Measurements from ENCODE around the gene NHEJ1. TPM values are rescaled to one million over a fixed set of nuclear protein-coding genes. Genes with fewer than 3 reads are reported as not detected.

NHEJ1 gene
- total RNA-seq, 2 experiments from 2014 or later: 14.4 to 19.4 TPM

DNA sequence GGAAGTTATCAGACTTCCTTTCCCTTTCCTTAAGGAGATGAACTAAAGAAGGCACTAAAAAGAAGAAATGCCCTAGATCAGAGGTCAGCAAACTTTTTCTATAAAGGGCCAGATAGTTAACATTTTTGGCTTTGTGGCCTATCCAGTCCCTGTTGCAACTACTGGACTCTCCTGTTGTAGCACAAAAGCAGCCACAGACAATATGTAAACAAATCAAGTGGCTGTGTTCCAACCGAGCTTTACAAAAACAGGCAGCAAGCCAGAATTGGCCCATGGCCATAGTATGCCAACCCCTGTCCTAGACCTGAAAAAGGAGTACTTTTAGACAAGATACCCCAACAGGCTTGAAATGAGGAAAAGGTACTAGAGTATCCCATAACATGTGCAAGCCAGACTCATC, 10.9 kb downstream of the NHEJ1 start:
- peaks cover 15% of the 10 kb centered on the region for H3K36me3 Mint-ChIP-seq
- H3K4me3 Mint-ChIP-seq: no peak overlapping the region
- no peak overlapping the region for H3K27ac Mint-ChIP-seq
- H3K27me3 Mint-ChIP-seq: no peaks in the 10 kb centered on the region
- ATAC-seq: no peak
- no peaks in the 10 kb centered on the region for H3K9me3 Mint-ChIP-seq (ENCODE audit: low read depth)
- no peaks in the 10 kb centered on the region for H3K4me1 Mint-ChIP-seq
- CTCF ChIA-PET: interaction anchor here (2.3 to 2.6 kb wide), 3 partner anchors 91 to 145 kb away, joined by 7 to 12 read pairs (median 8); no protein-coding TSS in a partner anchor
- DNase-seq: no peak

DNA sequence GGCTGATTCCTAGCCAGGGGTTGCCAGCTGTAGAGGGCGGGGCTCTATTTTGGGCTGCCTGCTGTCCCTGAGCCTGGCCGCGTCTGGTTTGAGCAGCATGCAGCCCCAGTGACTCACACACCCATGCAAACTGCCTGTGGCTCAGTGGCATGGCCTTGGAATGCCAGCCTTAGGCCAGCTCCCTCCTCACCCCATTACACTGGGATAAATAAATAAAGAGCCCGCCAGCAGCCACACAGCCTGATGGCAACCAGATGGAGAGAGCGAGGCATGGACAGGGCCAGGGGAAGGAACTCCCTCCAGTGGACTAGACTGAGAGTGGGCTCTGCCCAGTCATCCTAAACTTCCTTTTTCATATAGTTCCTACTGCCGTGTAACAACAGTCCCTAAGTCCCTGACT, 18.3 kb downstream of the NHEJ1 start:
- no peaks in the 10 kb centered on the region for H3K9me3 Mint-ChIP-seq (ENCODE audit: low read depth)
- H3K4me1 Mint-ChIP-seq: no peaks in the 10 kb centered on the region
- ATAC-seq (no peak), DNase-seq (no peak)
- no peak overlapping the region for H3K27ac Mint-ChIP-seq
- no peaks in the 10 kb centered on the region for H3K27me3 Mint-ChIP-seq
- CTCF ChIA-PET: interaction anchor here (0.7 to 1.5 kb wide), 4 partner anchors 12 to 552 kb away, joined by 3 to 5 read pairs (median 4); no protein-coding TSS in a partner anchor
- peaks cover 30% of the 10 kb centered on the region for H3K36me3 Mint-ChIP-seq
- H3K4me3 Mint-ChIP-seq: no peak overlapping the region

DNA sequence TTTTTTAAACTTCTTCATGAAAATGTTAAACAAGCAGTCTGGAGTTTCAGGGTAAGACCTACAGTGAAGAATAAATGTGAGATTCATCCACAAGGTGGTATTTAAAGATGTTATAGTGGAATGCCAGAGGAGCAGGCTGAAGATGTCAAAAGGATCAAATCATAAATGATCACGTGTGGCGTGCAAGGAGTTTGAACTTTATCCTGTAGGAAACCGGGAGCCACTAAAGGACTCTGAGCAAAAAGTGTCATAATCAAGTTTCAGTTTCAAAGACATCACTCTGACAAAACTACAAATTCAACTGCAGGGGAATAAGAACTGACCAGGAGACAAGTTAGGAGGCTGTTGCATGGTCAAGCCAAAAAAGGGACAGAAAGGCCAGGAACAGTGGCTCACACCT, 19.9 kb downstream of the NHEJ1 start:
- no peak for DNase-seq
- Mint-ChIP-seq H3K27ac (no peak overlapping the region), H3K4me1 (no peaks in the 10 kb centered on the region), H3K27me3 (no peaks in the 10 kb centered on the region), H3K36me3 (peaks cover 22% of the 10 kb centered on the region), H3K4me3 (no peak overlapping the region), H3K9me3 (ENCODE audit: low read depth) (no peaks in the 10 kb centered on the region)
- CTCF ChIA-PET: no interaction called here
- ATAC-seq: no peak

DNA sequence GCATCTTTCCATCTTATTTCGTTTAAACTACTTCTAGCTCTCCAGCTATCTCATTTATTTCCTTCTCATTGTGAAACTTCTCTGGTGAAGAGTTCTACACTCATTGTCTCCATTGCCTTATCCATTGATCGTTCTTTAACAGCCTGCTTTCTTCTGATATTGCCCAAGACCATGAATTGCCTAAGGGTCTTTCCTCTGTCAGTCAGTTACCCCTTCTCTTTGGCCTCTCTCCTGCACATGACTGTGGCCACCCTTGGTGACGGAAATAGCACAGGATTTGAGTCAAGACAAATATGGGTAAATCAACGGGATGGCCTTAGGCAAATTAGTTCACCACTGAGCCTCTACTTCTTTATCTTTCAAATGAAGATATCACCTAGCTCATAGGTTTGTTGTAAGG, 26.6 kb downstream of the NHEJ1 start:
- H3K36me3 Mint-ChIP-seq: peaks cover 4% of the 10 kb centered on the region
- ATAC-seq (no peak), DNase-seq (no peak)
- no peak overlapping the region for H3K27ac Mint-ChIP-seq
- no peak overlapping the region for H3K4me3 Mint-ChIP-seq
- H3K27me3 Mint-ChIP-seq: no peaks in the 10 kb centered on the region
- CTCF ChIA-PET: interaction anchor here (0.9 to 2.8 kb wide), 3 partner anchors 11 to 19 kb away, joined by 4 to 10 read pairs (median 5); no protein-coding TSS in a partner anchor
- no peaks in the 10 kb centered on the region for H3K9me3 Mint-ChIP-seq (ENCODE audit: low read depth)
- peaks cover 6% of the 10 kb centered on the region for H3K4me1 Mint-ChIP-seq

DNA sequence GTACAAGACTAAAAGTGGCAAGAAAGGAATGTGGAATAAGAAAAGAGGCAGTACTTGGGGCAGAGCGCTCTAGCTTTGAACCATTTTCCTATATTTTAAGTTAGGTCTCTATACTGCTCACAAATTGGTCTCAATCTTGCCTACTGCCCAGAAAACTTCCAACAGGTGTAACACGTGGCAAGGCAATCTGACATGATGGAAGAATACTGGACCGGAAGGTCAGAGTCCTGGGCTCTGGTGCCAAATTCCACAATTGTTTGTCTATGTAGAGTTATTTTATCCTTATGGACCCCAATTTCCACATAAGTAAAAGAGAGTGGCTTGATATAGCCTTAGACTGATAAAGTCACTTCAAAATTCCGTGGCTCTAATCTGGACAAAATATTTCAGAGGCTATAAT, 28.9 kb downstream of the NHEJ1 start:
- no peaks in the 10 kb centered on the region for H3K36me3 Mint-ChIP-seq
- ATAC-seq (no peak), DNase-seq (no peak)
- CTCF ChIA-PET: interaction anchor here (0.6 to 2.8 kb wide), 7 partner anchors 10 to 168 kb away, joined by 3 to 10 read pairs (median 4); no protein-coding TSS in a partner anchor
- no peak overlapping the region for H3K4me3 Mint-ChIP-seq
- H3K27me3 Mint-ChIP-seq: no peaks in the 10 kb centered on the region
- H3K9me3 Mint-ChIP-seq (ENCODE audit: low read depth): no peaks in the 10 kb centered on the region
- H3K27ac Mint-ChIP-seq: no peak overlapping the region
- H3K4me1 Mint-ChIP-seq: peaks cover 6% of the 10 kb centered on the region

DNA sequence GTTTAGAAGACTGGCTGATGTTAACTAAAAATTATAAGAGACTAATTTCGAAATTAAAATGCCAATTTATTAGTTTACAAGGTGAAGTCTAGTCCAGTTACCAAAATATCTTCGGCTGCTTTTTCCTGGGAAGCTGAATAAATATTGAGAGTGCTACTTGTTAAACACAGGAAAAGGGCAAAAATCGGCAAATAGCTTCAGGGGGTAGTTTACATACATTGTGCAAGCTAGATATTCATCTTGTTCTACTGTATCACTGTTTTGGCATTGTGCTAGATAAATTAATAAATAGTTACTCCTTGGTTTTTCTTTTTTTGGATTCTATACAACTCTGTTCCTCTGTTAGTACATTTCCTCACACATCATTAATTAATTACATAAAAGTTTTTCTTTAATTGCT, 29.3 kb downstream of the NHEJ1 start:
- no peaks in the 10 kb centered on the region for H3K9me3 Mint-ChIP-seq (ENCODE audit: low read depth)
- no peak overlapping the region for H3K27ac Mint-ChIP-seq
- peaks cover 6% of the 10 kb centered on the region for H3K4me1 Mint-ChIP-seq
- ATAC-seq (no peak), DNase-seq (no peak)
- H3K4me3 Mint-ChIP-seq: no peak overlapping the region
- CTCF ChIA-PET: interaction anchor here (0.8 to 2.8 kb wide), 6 partner anchors 10 to 168 kb away, joined by 3 to 10 read pairs (median 4); no protein-coding TSS in a partner anchor
- no peaks in the 10 kb centered on the region for H3K27me3 Mint-ChIP-seq
- no peaks in the 10 kb centered on the region for H3K36me3 Mint-ChIP-seq

DNA sequence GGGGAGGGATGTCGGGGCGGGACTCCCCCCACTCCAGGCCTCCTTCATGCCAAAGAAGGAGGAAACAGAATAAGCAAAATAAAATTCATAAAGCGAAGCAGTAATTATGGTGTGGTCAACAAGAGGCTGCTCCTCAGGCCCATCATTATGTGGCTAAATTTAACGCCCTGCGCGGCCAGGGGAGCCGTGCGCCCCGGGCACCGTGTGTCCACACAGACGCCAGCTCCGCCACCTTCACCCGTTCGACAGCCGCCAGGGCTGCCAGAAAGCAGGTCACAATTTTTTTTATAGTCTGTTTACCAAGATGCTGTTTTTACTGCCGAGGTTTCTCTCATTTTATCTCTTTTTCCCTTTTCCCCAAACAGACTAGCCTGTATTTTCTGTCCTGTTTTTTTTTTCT, 31.0 kb downstream of the NHEJ1 start:
- Mint-ChIP-seq H3K4me1 (peaks cover 10% of the 10 kb centered on the region), H3K4me3 (no peak overlapping the region), H3K27me3 (no peaks in the 10 kb centered on the region), H3K27ac (no peak overlapping the region), H3K9me3 (ENCODE audit: low read depth) (no peaks in the 10 kb centered on the region), H3K36me3 (no peaks in the 10 kb centered on the region)
- DNase-seq (no peak), ATAC-seq (no peak)
- CTCF ChIA-PET: interaction anchor here (1.2 to 1.3 kb wide), 2 partner anchors 9 to 42 kb away, joined by 3 to 4 read pairs; no protein-coding TSS in a partner anchor

DNA sequence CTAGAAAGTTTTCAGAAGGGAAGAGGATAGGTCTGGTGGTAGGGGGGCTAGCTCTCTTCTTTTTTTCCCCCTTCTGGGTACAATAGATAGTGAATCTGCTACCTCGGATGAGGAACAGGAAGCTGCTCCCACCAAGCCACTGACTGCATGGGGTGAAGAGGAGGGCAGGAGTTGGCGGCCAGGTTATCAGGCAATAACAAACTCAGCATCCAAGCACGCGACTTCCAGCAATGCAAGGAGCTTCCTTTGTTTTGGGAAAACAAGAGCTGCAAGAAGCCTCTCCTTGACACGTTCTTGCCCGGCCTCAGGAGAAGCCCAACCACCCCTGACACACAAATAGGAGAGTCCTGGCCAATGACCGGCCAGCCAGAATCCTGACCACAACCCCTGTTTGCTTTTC, 32.2 kb downstream of the NHEJ1 start:
- ATAC-seq: no peak

DNA sequence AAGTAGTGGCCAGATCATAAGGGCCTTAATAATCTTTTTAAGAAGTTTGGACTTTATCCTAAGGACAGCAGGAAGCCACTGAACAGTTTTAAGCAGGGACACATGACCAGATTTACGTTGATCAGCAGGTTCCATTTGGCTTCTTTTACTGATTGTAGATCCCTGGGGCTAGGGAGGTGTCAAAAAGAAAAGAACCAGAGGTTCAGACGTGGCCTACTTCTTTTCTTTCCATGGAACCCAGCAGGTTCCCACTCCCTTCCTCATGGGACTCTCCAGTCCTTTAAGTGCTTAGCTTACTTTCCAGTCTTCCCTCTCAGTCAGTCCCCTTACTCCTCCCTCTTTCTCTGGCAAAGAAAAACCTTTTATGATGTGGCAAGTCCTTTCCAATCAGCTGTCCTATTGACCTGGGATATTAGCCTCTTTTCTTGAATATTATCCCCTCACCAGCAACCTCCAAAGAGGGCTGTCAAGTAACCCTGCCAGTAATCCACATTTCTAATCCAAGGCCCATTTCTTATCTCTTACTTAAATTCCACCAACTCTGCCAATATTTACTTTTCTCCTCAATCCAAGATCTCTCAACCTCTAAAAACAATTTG, 33.5 kb downstream of the NHEJ1 start:
- Mint-ChIP-seq H3K27me3 (no peaks in the 10 kb centered on the region), H3K36me3 (no peaks in the 10 kb centered on the region), H3K4me3 (no peak overlapping the region), H3K9me3 (ENCODE audit: low read depth) (no peaks in the 10 kb centered on the region), H3K27ac (no peak overlapping the region), H3K4me1 (peaks cover 12% of the 10 kb centered on the region)
- CTCF ChIA-PET: interaction anchor here (1.6 kb wide), 1 partner anchor 8 kb away, joined by 6 read pairs; no protein-coding TSS in a partner anchor
- DNase-seq (no peak), ATAC-seq (no peak)

More for the DNA sequence above, 32.2 kb downstream of the NHEJ1 start:
- H3K27ac Mint-ChIP-seq: no peak overlapping the region
- no peak for DNase-seq
- no peaks in the 10 kb centered on the region for H3K36me3 Mint-ChIP-seq
- H3K27me3 Mint-ChIP-seq: no peaks in the 10 kb centered on the region
- no peak overlapping the region for H3K4me3 Mint-ChIP-seq
- CTCF ChIA-PET: interaction anchor here (0.8 to 1.6 kb wide), 3 partner anchors 9 to 99 kb away, joined by 3 to 6 read pairs (median 3); no protein-coding TSS in a partner anchor
- H3K9me3 Mint-ChIP-seq (ENCODE audit: low read depth): no peaks in the 10 kb centered on the region
- H3K4me1 Mint-ChIP-seq: peaks cover 13% of the 10 kb centered on the region

DNA sequence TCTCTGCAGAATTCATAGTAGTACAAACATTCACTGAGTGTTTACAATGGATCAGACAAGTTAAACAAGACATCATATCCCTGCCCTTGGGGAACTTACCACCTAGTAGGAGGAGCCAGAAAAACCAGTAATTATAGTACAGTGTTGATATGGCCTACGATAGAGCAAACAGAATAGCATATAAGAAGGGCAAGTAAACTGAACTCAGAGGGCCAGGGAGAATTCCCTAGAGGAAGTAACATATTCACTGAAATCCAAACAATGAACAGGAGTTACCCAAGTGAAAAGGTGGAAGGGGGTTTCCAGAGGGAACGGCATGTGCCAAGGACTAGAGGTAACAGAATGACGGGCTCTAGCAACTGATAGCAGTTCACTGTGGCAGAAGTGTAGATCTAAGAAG, 34.1 kb downstream of the NHEJ1 start:
- Mint-ChIP-seq H3K9me3 (ENCODE audit: low read depth) (no peaks in the 10 kb centered on the region), H3K4me1 (peaks cover 12% of the 10 kb centered on the region), H3K27me3 (no peaks in the 10 kb centered on the region), H3K4me3 (no peak overlapping the region), H3K27ac (no peak overlapping the region), H3K36me3 (no peaks in the 10 kb centered on the region)
- DNase-seq (no peak), ATAC-seq (no peak)
- CTCF ChIA-PET: no interaction called here

DNA sequence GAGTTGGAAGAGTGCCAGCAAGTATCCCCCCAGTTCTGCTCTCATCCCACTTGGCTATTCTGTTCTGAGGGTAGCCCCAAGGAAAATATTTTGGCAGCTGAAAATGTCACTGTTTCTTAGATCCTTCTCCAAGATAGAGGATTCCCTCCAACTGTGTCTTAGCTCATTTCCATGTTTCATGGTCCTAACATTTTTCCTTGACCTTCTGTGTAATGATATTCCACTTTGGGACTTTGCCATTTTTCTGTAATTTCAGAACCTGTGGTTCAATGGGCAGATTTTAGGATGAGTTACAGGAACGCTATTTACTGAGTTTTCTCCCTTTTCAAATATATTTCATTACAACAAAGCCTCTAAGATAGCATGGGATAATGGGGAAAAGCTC, 34.7 kb downstream of the NHEJ1 start:
- ATAC-seq (no peak), DNase-seq (no peak)
- Mint-ChIP-seq H3K4me1 (peaks cover 12% of the 10 kb centered on the region), H3K27me3 (no peaks in the 10 kb centered on the region), H3K36me3 (no peaks in the 10 kb centered on the region), H3K27ac (no peak overlapping the region), H3K9me3 (ENCODE audit: low read depth) (no peaks in the 10 kb centered on the region), H3K4me3 (no peak overlapping the region)
- CTCF ChIA-PET: interaction anchor here (1.0 to 7.7 kb wide), 4 partner anchors 22 to 98 kb away, joined by 3 to 69 read pairs (median 4); no protein-coding TSS in a partner anchor

DNA sequence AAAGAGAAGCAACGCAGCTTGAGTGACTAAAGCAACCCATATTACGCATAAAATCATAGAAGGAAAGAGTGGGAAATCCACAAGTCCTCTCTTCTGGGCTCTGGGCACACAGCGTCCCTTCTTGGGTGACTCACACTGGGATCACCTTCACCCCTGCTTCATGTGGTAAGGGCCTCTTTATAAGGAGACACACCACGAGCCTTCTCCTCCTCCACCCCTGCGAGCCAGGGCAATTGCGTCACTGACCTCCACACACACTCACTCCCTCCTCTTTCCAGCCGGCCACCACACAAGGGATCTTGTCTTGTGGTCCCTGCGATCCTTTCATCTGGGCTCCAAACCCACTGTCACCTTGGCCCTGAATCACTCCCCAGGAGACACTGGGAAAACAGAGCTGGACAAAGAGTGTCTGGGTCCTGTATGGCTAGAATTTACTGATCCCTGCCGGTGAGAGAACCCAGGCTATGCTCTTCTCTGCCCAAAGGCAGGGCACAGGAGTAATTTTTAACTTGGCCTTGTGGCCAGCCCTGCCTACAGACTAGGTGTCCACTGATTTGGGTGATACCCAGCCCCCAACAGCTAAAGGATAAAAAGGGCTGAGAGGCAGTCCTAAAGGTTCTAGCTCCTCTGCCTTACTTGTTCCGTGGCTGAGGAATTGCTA, 35.3 kb downstream of the NHEJ1 start:
- no peak for DNase-seq
- Mint-ChIP-seq H3K36me3 (no peaks in the 10 kb centered on the region), H3K4me1 (peaks cover 12% of the 10 kb centered on the region), H3K27me3 (no peaks in the 10 kb centered on the region), H3K4me3 (no peak overlapping the region), H3K9me3 (ENCODE audit: low read depth) (no peaks in the 10 kb centered on the region), H3K27ac (no peak overlapping the region)
- ATAC-seq: no peak
- CTCF ChIA-PET: interaction anchor here (1.0 to 10.6 kb wide), 6 partner anchors 21 to 98 kb away, joined by 3 to 141 read pairs (median 6); partner anchors contain the start of gene IHH

DNA sequence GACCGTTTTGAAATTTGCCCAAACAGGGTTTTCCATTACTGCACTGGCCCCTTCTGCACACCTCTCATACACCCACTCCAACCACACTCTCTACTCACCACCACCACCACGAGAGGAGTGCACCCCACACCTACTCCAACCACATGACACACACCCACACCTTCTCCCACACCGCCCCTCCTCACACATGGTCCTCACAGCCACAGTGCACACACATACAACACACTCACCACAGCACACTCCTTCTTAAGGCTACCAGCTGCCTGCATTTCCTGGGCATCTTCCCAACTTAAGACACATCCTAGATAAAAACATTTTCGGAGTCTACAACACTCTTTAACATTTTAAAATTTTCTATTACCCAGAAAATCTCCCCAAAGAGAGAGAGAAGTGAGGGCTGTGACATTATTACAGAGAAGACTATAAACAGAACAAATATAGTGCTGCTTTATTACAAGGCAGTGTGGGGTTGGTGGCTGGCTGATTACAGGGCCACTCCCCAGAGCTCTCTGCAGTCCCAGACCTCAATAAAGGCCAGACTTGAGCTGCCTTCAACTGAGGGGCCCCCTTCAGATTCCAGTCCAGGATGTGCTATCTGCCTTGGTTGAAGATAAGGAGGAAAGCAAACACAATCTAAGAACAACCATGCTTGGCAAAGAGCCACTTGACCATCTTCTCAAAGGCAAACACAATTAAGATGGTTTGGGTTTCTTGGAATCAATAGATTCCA, 36.1 kb downstream of the NHEJ1 start:
- no peak overlapping the region for H3K4me3 Mint-ChIP-seq
- peak; percentile 47 for ATAC-seq
- no peak for DNase-seq
- no peaks in the 10 kb centered on the region for H3K36me3 Mint-ChIP-seq
- H3K27ac Mint-ChIP-seq: peak overlapping the region; percentile 4
- no peaks in the 10 kb centered on the region for H3K9me3 Mint-ChIP-seq (ENCODE audit: low read depth)
- CTCF ChIA-PET: interaction anchor here (0.8 to 10.6 kb wide), 5 partner anchors 30 to 97 kb away, joined by 4 to 141 read pairs (median 69); partner anchors contain the start of genes IHH and NHEJ1
- peaks cover 12% of the 10 kb centered on the region for H3K4me1 Mint-ChIP-seq
- no peaks in the 10 kb centered on the region for H3K27me3 Mint-ChIP-seq
